IMR-90 (cell line): ENCODE data around the gene LATS1. TPM values are rescaled to one million over a fixed set of nuclear protein-coding genes. Genes with fewer than 3 reads are reported as not detected.

Experiments used
- ATAC-seq: fragments of 200-7000 bp; cut with Tn5 transposase; 2 replicates; pipeline ENCODE4 v1.9.1; 2020; ENCODE audit warnings: low read depth, mild to moderate bottlenecking, moderate library complexity
- BruUV-seq: library from RNA; stranded (reverse); fragments of 400-500 nt; replicated peaks from 2 replicates; lab custom pipeline; 2021; lab: Mats Ljungman, UMichigan
- CTCF ChIA-PET: fragments of 300-600 bp; formaldehyde crosslinking; extraction: SDS; loops from one replicate; lab custom pipeline; 2021; ENCODE audit warnings: antibody characterized with exemption; lab: Yijun Ruan, JAX
- POLR2A ChIA-PET: fragments of 300-600 bp; sonication (Branson Sonifier 250); formaldehyde crosslinking; loops from one replicate; lab custom pipeline; 2022; ENCODE audit warnings: antibody characterized with exemption; ENCODE audit not compliant: unreplicated experiment; lab: Charles Lee
- DNase-seq: peaks from one replicate; pipeline ENCODE4 v3.0.0; 2013
- H2AFZ ChIP-seq: replicated peaks from 2 replicates; pipeline ENCODE3; 2013; ENCODE audit warnings: low read length, mild to moderate bottlenecking; ENCODE audit not compliant: poor library complexity
- H2AK5ac ChIP-seq: 2 replicates; pipeline ENCODE4 v1.6.1; 2013; ENCODE audit warnings: low read depth, low read length, inconsistent platforms
- H2AK9ac ChIP-seq: replicated peaks from 2 replicates; pipeline ENCODE3; 2013; ENCODE audit warnings: mild to moderate bottlenecking, low read depth, low read length, moderate library complexity; ENCODE audit not compliant: poor library complexity
- H2BK120ac ChIP-seq: 2 replicates; pipeline ENCODE4 v1.6.1; 2013; ENCODE audit warnings: low read depth, low read length, inconsistent platforms
- H2BK15ac ChIP-seq: 3 replicates; pipeline ENCODE4 v1.6.1; 2013; ENCODE audit warnings: low read depth, low read length, inconsistent platforms
- H2BK20ac ChIP-seq: 2 replicates; pipeline ENCODE4 v1.6.1; 2013; ENCODE audit warnings: low read depth, mild to moderate bottlenecking, inconsistent platforms, low read length, moderate library complexity
- H2BK5ac ChIP-seq: 2 replicates; pipeline ENCODE4 v1.6.1; 2013; ENCODE audit warnings: mild to moderate bottlenecking, low read depth, low read length, inconsistent platforms; ENCODE audit not compliant: poor library complexity, severe bottlenecking
- H3K14ac ChIP-seq: replicated peaks from 2 replicates; pipeline ENCODE4 v1.6.1; 2013; ENCODE audit warnings: low read depth, low read length, inconsistent platforms
- H3K18ac ChIP-seq: 2 replicates; pipeline ENCODE4 v1.6.1; 2013; ENCODE audit warnings: low read depth, low read length, control low read depth
- H3K23ac ChIP-seq: 2 replicates; pipeline ENCODE4 v1.6.1; 2013; ENCODE audit warnings: low read depth, low read length, inconsistent platforms
- H3K27ac ChIP-seq: 2 replicates; pipeline ENCODE4 v1.5.1; 2013; ENCODE audit warnings: mild to moderate bottlenecking, control low read depth, low read length; ENCODE audit not compliant: insufficient read depth
- H3K27me3 ChIP-seq: 2 replicates; pipeline ENCODE4 v1.6.1; 2013; ENCODE audit warnings: low read length; ENCODE audit not compliant: control insufficient read depth, insufficient read depth
- H3K36me3 ChIP-seq: 2 replicates; pipeline ENCODE4 v1.6.1; 2013; ENCODE audit warnings: low read length, mixed read lengths; ENCODE audit not compliant: control insufficient read depth, insufficient read depth
- H3K4ac ChIP-seq: 2 replicates; pipeline ENCODE4 v1.6.1; 2013; ENCODE audit warnings: low read depth, low read length, inconsistent platforms
- H3K4me1 ChIP-seq: 2 replicates; pipeline ENCODE4 v1.6.1; 2013; ENCODE audit warnings: low read length, mixed read lengths; ENCODE audit not compliant: control insufficient read depth, insufficient read depth
- H3K4me2 ChIP-seq: 2 replicates; pipeline ENCODE4 v1.6.1; 2013; ENCODE audit warnings: low read depth, mild to moderate bottlenecking, control low read depth, low read length, moderate library complexity
- H3K4me3 ChIP-seq: 2 replicates; pipeline ENCODE4 v1.5.1; 2013; ENCODE audit warnings: low read depth, mild to moderate bottlenecking, control low read depth, low read length, moderate library complexity; ENCODE audit not compliant: insufficient read depth
- H3K56ac ChIP-seq: 2 replicates; pipeline ENCODE4 v1.6.1; 2013; ENCODE audit warnings: low read length, inconsistent platforms; ENCODE audit not compliant: insufficient read depth; ENCODE audit errors: extremely low read depth
- H3K79me1 ChIP-seq, 2 experiments: 2 replicates each; pipeline ENCODE4 v1.6.1; 2013; ENCODE audit warnings: low read length in 2 of 2, inconsistent platforms in 1 of 2, low read depth in 1 of 2
- H3K9ac ChIP-seq: 2 replicates; pipeline ENCODE4 v1.6.1; 2013; ENCODE audit warnings: low read depth, low read length, control low read depth
- H3K9me1 ChIP-seq: 2 replicates; pipeline ENCODE4 v1.6.1; 2013; ENCODE audit warnings: low read length, inconsistent platforms; ENCODE audit not compliant: insufficient read depth
- H3K9me3 ChIP-seq: 2 replicates; pipeline ENCODE4 v1.6.1; 2013; ENCODE audit warnings: low read length; ENCODE audit not compliant: control insufficient read depth, insufficient read depth
- H4K20me1 ChIP-seq: 2 replicates; pipeline ENCODE4 v1.6.1; 2013; ENCODE audit warnings: low read length, inconsistent platforms; ENCODE audit not compliant: insufficient read depth
- H4K5ac ChIP-seq: 2 replicates; pipeline ENCODE4 v1.6.1; 2013; ENCODE audit warnings: mild to moderate bottlenecking, low read depth, low read length, control low read depth
- H4K8ac ChIP-seq, 2 experiments: 2 replicates each; pipeline ENCODE4 v1.6.1; 2013; ENCODE audit warnings: low read depth in 2 of 2, low read length in 2 of 2, control low read depth in 1 of 2, inconsistent platforms in 1 of 2
- H4K91ac ChIP-seq: 2 replicates; pipeline ENCODE4 v1.6.1; 2013; ENCODE audit warnings: low read depth, low read length, inconsistent platforms; ENCODE audit not compliant: insufficient read depth
- BHLHE40 ChIP-seq: fragments of 150-350 bp; IDR thresholded peaks from 2 replicates; pipeline ENCODE4 v1.6.1; 2016; ENCODE audit warnings: mild to moderate bottlenecking, low read depth, low read length
- RFX5 ChIP-seq: IDR thresholded peaks from 2 replicates; pipeline ENCODE4 v1.8.0; 2012; ENCODE audit warnings: low read depth, mild to moderate bottlenecking, low read length, moderate library complexity
- WGBS, 2 experiments: methylation state at CpG; one replicate each; pipeline versions ENCODE4 v1.1.5 to v1.1.7; 2013; ENCODE audit warnings: missing lambda C conversion rate in 2 of 2; ENCODE audit not compliant: insufficient read length in 1 of 2; ENCODE audit errors: extremely low coverage in 2 of 2; 5-methylcytosine and 5-hydroxymethylcytosine counted together
- dilution Hi-C: fragments of 300-500 bp; cut with HindIII; formaldehyde crosslinking; loops from one replicate; pipeline ENCODE4 v1.14.3; 2018; ENCODE audit warnings: low sequenced_read_pairs; ENCODE audit not compliant: unreplicated experiment
- in situ Hi-C: fragments of 300-500 bp; cut with MboI; formaldehyde crosslinking; loops from 3 replicates; pipeline ENCODE4 v1.14.3; 2019; ENCODE audit warnings: low sequenced_read_pairs, inconsistent platforms, mixed read lengths
- intact Hi-C: fragments of 100-400 bp; cut with micrococcal nuclease; formaldehyde crosslinking; loops from 2 replicates; pipeline ENCODE4 v1.10.0; 2022
- microRNA-seq, 2 experiments: library from miRNA; stranded (forward) in 1 of 2; unstranded in 1 of 2; fragments of 10-50 nt in 1 of 2; fragments of <30 nt in 1 of 2; gene quantifications in 1 of 2; microRNA quantifications in 1 of 2; one replicate each; pipeline versions ENCODE3 to v1.1.0; 2013 to 2020; ENCODE audit not compliant: insufficient read depth in 1 of 2, insufficient read length in 1 of 2, unreplicated experiment in 1 of 2
- polyA plus RNA-seq, 3 experiments: library from polyadenylated mRNA; depleted of rRNA; stranded (reverse); fragments of >200 nt; gene quantifications; 2 replicates each; pipeline ENCODE4 v1.2.3, GENCODE V29; 2012; ENCODE audit warnings: low replicate concordance in 1 of 3
- small RNA-seq, 5 experiments: library from RNA; depleted of rRNA; stranded (forward); fragments of <200 nt; gene quantifications; one replicate each; pipeline ENCODE3, GENCODE V24; 2012
- total RNA-seq: library from RNA; depleted of rRNA; stranded (reverse); fragments of >200 nt; gene quantifications from 2 replicates; pipeline ENCODE4 v1.2.3, GENCODE V29; 2012; rRNA removed

The LATS1 gene
- total and polyA plus RNA-seq, 2 of the 4 experiments (the other 2 are of a cell fraction), result 7.9 to 20.1 TPM

GRCh38 chr6:149608381-149608982, 109.4 kb downstream of the LATS1 start:
- no peak overlapping the region for H4K5ac ChIP-seq
- H3K18ac ChIP-seq, result no peak overlapping the region
- H2BK5ac ChIP-seq, result no peak overlapping the region
- H2BK20ac ChIP-seq, result no peak overlapping the region
- DNase-seq, result no peak
- no peaks in the 10 kb centered on the region for H3K9me3 ChIP-seq
- ChIA-PET CTCF (no interaction called here), POLR2A (no interaction called here)
- H3K4ac ChIP-seq, result no peak overlapping the region
- no peak overlapping the region for H2AK9ac ChIP-seq
- H4K91ac ChIP-seq, result no peak overlapping the region
- H3K36me3 ChIP-seq, result peaks cover 7% of the 10 kb centered on the region; the same call in 1 of the 2 replicates
- H3K9ac ChIP-seq, result no peak overlapping the region
- H2AFZ ChIP-seq, result no peak overlapping the region
- no peak overlapping the region for H3K14ac ChIP-seq
- no CpG with 5 or more reads among the region's 7 CpGs for WGBS, 2 experiments
- H3K79me1 ChIP-seq, result peaks cover 12 to 25% of the 10 kb centered on the region in 2 experiments; a peak in 3 of 4 replicates
- intact Hi-C loops (no loop called here), dilution Hi-C loops (no loop called here), in situ Hi-C loops (no loop called here)
- H2BK15ac ChIP-seq, result no peak overlapping the region
- no peaks in the 10 kb centered on the region for H3K4me1 ChIP-seq
- no peak overlapping the region for H2BK120ac ChIP-seq
- no peak overlapping the region for H3K27ac ChIP-seq
- TF ChIP-seq RFX5 (no peak), BHLHE40 (no peak)
- ATAC-seq, result no peak
- no TSS peak for BruUV-seq
- no peak overlapping the region for H3K4me3 ChIP-seq
- no peak overlapping the region for H3K56ac ChIP-seq
- H3K23ac ChIP-seq, result no peak overlapping the region
- H3K4me2 ChIP-seq, result no peak overlapping the region
- no peaks in the 10 kb centered on the region for H3K9me1 ChIP-seq
- H4K20me1 ChIP-seq, result no peaks in the 10 kb centered on the region
- no peak overlapping the region for H4K8ac ChIP-seq
- H3K27me3 ChIP-seq, result no peaks in the 10 kb centered on the region
- no peak overlapping the region for H2AK5ac ChIP-seq

Small RNA genes within 50 kb of the gene (microRNA-seq; reads per million reads assigned to microRNA genes)
- gene RF00019 (ENCODE audit: insufficient read depth, insufficient read length), result not detected

Small RNA genes within 50 kb of the gene (small RNA-seq; reads per million reads assigned to genes)
- 0 reads per million in 5 experiments for gene RF00019

Other genes with a start within 250 kb of the LATS1 start
- under 0.01 TPM in 1 of 2 replicates, not detected in the other for gene ZC3H12D, start 233.1 kb downstream of the LATS1 start, total RNA-seq
- 0.07 and 0.12 TPM in 2 replicates for gene ZC3H12D, start 233.1 kb downstream of the LATS1 start, polyA plus RNA-seq (2012; rRNA removed)
- gene PPIL4, start 172.1 kb downstream of the LATS1 start, total RNA-seq, result 13.3 and 29.7 TPM in 2 replicates
- gene PPIL4, start 172.1 kb downstream of the LATS1 start, polyA plus RNA-seq (2012; rRNA removed), result 7.7 and 10.6 TPM in 2 replicates
- gene GINM1, start 151.7 kb downstream of the LATS1 start, total RNA-seq, result 24.9 and 31.4 TPM in 2 replicates
- gene GINM1, start 151.7 kb downstream of the LATS1 start, polyA plus RNA-seq (2012; rRNA removed), result 20.9 and 23.6 TPM in 2 replicates
- 24.6 and 33.3 TPM in 2 replicates for gene KATNA1, start 69.4 kb downstream of the LATS1 start, total RNA-seq
- 13.1 and 15.3 TPM in 2 replicates for gene KATNA1, start 69.4 kb downstream of the LATS1 start, polyA plus RNA-seq (2012; rRNA removed)
- gene NUP43, start 28.4 kb upstream of the LATS1 start, total RNA-seq, result 35.0 and 40.5 TPM in 2 replicates
- 7.7 and 14.2 TPM in 2 replicates for gene NUP43, start 28.4 kb upstream of the LATS1 start, polyA plus RNA-seq (2012; rRNA removed)
- gene PCMT1, start 31.6 kb upstream of the LATS1 start, total RNA-seq, result 109 and 159 TPM in 2 replicates
- 100 and 101 TPM in 2 replicates for gene PCMT1, start 31.6 kb upstream of the LATS1 start, polyA plus RNA-seq (2012; rRNA removed)
- gene LRP11, start 146.3 kb upstream of the LATS1 start, total RNA-seq, result 63.8 and 74.7 TPM in 2 replicates
- gene LRP11, start 146.3 kb upstream of the LATS1 start, polyA plus RNA-seq (2012; rRNA removed), result 46.5 and 48.8 TPM in 2 replicates
- not detected in 2 replicates for gene RAET1E, start 180.0 kb upstream of the LATS1 start, total RNA-seq
- gene RAET1E, start 180.0 kb upstream of the LATS1 start, polyA plus RNA-seq (2012; rRNA removed), result not detected in 2 replicates
- 1.3 and 2.2 TPM in 2 replicates for gene RAET1G, start 205.0 kb upstream of the LATS1 start, total RNA-seq
- 3.6 and 4.2 TPM in 2 replicates for gene RAET1G, start 205.0 kb upstream of the LATS1 start, polyA plus RNA-seq (2012; rRNA removed)
- 7.2 and 7.9 TPM in 2 replicates for gene ULBP2, start 223.9 kb upstream of the LATS1 start, total RNA-seq
- 16.2 and 17.0 TPM in 2 replicates for gene ULBP2, start 223.9 kb upstream of the LATS1 start, polyA plus RNA-seq (2012; rRNA removed)
- 0.18 and 0.56 TPM in 2 replicates for gene ULBP1, start 245.8 kb upstream of the LATS1 start, total RNA-seq
- gene ULBP1, start 245.8 kb upstream of the LATS1 start, polyA plus RNA-seq (2012; rRNA removed), result 0.69 and 0.87 TPM in 2 replicates